PC-9 (cell line): Measurements from ENCODE around the gene HIPK1.

Source experiments
- EZH2 ChIP-seq: fragments of 200-600 bp; sonication (generic); IDR thresholded peaks from 2 replicates; pipeline ENCODE4 v1.8.0; 2017; ENCODE audit warnings: antibody characterized with exemption, low read depth
- TF ChIP-seq, protein P1 (sequence below): fragments of 200-600 bp; sonication (generic); conservative IDR thresholded peaks from 2 replicates; pipeline ENCODE4 v1.6.1; 2017; ENCODE audit warnings: mixed run types, antibody characterized with exemption, mild to moderate bottlenecking, moderate library complexity

DNA sequence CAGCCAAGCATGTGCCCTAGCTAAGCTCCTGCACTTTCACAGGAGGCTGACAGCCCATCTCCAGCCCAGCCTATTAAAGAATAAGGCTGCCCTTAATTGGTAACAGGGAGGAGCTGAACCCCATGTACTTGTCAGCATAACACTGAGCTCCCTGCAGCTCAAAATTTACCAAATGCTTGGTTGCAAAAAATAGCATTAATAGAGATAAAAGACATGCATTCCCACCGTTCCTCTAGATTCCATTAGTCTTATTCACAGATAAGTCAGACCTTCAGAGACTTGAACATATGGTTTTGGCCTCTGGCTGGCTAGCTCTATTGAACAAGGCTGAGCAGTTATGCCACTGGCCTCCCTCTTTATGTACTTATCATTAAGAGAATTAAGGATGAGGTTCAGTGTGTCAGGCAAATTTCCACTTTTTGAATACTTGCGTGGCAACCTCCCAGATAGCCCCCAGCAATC is 79.4 kb downstream of the HIPK1 start:
- TF ChIP-seq, protein P1, sequence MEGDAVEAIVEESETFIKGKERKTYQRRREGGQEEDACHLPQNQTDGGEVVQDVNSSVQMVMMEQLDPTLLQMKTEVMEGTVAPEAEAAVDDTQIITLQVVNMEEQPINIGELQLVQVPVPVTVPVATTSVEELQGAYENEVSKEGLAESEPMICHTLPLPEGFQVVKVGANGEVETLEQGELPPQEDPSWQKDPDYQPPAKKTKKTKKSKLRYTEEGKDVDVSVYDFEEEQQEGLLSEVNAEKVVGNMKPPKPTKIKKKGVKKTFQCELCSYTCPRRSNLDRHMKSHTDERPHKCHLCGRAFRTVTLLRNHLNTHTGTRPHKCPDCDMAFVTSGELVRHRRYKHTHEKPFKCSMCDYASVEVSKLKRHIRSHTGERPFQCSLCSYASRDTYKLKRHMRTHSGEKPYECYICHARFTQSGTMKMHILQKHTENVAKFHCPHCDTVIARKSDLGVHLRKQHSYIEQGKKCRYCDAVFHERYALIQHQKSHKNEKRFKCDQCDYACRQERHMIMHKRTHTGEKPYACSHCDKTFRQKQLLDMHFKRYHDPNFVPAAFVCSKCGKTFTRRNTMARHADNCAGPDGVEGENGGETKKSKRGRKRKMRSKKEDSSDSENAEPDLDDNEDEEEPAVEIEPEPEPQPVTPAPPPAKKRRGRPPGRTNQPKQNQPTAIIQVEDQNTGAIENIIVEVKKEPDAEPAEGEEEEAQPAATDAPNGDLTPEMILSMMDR: no peak
- TF ChIP-seq EZH2: no peak
